Inflammatory macrophage treated with lipopolysaccharide for 1 hour (primary cell): ENCODE data around the gene AKR1D1.
"Not testable (repeated sequence)": the region's sequence is repeated elsewhere in the genome, so short reads cannot be mapped to it uniquely, and the experiment has no call there.

Source experiments
- DNase-seq, 2 donors: peaks; one replicate each; pipeline ENCODE4 v3.0.0-alpha.2; 2020 to 2022

AKR1D1 gene

DNA sequence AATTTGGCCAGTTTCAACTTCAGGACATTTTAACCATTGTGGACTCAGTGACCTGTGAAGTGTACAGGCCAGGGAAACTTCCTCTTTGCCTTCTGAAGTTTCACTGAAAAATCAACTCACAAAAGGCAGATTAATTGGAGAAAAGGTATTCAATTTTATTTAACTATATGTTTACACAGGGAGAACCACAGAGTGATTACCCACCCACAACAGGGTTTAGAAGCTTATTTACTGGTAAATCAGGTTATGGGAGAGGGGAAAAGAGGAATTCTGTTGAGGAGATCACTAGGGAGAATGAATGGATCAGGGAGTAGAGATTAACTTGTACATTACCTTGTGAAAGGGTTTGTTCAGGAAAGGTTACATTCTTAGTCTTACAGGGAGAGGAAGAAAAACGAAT, 1.7 kb upstream of the AKR1D1 start:
- DNase-seq: no peak

DNA sequence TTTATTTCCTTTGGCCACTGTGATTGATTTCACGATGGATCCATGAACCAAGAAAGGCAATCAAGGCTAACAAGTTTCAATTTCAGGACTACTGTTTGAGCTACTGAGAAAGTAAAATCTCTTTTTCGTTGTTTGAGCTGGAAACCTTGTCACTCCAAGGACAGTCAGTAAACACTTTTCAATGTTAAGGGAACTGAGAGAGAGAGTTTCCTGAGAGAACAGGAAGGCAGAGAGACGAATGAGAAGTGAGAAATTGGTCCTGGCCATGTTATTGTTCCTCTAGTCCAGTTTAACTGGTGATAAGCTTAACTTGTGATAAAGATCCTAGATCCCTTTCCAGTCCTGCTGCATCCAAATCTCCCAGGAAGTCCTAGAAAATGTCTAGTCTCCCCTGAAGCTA, 909 bp upstream of the AKR1D1 start:
- no peak for DNase-seq

DNA sequence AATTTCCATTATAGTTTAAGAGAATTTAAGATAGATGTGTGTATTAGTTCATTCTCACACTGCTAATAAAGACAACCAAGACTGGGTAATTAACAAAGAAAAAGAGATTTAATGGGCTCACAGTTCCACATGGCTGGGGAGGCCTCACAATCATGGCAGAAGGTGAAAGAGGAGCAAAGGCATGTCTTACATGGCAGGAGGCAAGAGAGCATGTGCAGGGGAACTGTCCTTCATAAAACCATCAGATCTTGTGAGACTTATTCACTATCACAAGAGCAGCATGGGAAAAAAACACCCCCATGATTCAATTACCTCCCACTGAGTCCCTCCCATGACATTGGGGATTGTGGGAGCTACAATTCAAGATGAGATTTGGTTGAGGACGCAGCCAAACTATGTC, 473 bp upstream of the AKR1D1 start:
- DNase-seq: not testable (repeated sequence)

DNA sequence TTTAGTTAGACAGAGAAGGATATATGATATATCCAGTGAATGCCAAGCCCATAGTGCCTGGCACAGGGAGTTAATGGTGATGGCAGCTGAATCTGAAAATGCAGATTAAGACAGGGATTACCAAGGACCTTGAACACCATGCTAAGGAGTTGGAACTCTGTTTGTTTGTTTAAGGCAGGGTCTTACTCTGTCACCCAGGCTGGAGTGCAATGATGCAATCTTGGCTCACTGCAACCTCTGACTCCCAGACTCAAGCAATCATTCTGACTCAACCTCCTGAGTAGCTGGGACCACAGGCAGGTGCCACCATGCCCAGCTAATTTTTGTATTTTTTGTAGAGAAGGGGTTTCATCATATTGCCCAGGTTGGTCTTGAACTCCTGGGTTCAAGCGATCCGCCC, 1.6 kb downstream of the AKR1D1 start:
- DNase-seq: no peak

DNA sequence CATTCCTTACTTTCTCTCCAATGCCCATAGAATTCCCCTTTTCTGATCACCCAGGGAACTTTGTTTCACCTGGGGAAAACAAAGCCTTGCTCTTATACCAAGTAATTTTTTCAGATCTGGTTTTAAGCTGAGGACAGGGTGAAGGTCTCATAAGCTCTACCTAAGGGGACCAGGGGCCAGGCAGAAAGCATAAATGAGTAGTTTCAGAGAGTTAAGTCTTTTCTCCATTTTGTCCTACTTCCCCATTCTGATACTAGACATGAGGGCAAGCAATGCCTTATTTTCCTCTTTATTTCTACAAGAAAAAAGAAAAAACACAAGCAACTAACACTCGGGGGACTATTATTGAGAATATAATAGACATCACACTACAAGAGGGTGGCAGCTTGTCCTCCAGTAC, 2.9 kb downstream of the AKR1D1 start:
- no peak for DNase-seq

DNA sequence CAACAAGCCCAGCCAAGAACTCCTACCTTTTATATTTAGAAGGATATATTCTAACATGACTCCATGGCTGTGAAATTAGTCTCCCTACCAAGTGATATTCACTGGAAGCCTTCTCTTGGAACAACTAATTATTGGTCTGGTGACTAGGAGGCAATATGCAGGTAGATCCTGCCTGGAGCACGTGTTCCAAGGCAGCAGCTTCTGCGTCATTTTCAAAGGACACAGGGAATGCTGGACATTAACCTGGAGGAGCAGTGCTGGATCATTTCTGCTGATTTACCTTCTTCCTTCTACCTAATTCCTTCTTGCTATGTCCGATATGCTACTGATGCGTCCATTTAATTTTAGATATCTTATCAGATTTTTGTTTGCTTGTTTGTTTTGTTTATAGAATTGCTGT, 5.6 kb downstream of the AKR1D1 start:
- DNase-seq: no peak

DNA sequence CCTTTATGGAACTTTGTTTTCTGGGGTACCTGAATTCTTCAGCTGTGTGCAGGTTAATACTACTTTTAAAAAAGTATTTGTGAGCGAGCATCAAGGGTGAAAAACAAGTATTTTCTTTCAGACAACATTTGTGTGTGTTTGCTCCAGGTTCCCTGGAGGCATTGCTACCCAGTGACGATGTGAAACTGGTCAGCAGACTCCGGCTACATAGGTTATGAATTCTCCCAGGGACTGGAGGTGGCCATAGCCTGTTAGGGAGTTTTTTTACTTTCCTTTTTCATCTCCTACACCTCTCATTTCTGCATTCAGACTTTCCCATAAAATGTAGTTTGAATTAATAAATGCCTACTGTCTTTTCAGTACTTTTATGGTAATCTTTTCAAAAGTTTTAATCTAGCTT, 7.6 kb downstream of the AKR1D1 start:
- DNase-seq: no peak

DNA sequence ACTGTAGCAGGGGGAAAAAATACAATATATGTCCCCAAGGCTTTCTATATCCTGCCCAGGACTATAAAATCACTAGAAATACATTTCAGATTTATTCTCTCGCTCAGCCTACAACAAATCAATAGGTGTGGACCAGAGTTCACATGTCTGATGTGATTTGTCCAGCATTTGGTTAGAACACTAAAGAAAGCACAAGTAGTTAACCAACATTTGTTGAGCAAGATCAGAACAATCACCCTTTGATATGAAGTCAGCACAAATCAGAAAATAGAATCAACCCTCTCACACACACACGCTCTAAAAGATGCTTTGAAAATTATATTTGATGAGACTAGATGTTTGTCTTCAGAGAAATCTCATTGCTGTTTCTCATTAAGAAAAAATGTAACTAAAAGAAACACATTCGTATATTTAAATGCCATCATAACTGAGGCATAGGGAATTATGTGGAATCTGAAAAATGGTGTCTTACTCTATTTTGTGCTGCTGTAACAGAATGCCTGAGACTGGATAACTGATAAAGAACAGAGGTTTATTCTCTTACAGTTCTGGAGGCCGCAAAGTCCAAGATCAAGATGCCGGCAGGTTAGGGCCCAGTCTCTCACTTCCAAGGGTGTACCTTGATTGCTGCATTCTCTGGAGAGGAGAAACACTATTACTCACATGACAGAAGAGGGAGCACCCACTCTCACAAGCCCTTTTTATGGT, 10.5 kb downstream of the AKR1D1 start:
- no peak for DNase-seq

DNA sequence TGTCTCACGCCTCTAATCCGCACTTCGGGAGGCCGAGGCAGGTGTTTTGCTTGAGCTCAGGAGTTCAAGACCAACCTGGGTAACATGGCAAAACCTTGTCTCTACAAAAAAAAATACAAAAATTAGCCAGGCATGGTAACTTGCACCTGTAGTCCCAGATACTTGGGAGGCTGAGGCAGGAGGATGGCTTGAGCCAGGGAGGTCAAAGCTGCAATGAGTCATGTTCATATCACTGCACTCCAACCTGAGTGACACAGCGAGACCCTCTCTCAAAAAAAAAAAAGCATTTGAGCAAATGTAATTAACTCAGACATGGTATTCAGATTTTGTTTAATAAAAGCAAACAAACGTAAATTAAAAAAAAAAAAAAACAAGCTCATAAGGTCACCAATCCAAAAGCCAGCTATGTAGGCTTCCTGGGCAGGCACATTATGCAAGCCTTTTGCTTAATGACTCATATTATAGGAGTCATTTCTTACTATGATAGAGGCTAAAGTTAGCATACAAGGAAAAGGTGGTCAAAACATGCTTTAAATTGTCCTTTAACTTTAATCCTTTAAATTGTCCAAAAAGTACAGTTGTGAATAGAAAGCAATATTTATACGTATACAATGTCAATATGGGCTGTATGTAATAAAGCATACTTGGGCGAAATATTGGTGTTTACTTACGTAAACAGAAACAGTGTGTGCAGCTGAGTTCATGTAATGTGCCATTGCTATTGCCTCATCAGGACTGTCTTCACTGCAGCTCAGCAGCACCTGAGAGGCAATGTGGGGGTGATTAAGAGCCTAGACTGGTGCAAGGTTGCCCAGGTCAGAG, 13.0 kb downstream of the AKR1D1 start:
- peak; percentile 22 to 33 for DNase-seq

DNA sequence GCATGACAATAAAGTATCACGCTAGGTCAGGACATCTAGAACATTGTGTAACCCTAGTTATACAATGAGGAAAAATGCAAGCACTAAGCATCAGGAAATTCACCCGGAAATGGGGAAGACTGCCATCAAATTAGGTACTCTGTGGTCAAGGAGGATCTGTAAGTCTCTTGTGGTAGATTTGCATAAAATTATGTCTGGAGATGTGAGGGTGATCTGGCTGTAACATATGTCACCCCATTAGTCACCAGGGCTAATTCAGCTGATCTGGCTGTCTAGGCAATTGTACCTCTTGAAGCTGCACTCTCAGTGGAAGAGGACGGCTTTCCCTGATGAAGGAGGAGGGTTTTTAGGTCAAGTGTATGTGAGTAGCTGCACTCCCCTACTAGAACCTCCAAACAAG, 14.8 kb downstream of the AKR1D1 start:
- peak; percentile 51 to 76 for DNase-seq

DNA sequence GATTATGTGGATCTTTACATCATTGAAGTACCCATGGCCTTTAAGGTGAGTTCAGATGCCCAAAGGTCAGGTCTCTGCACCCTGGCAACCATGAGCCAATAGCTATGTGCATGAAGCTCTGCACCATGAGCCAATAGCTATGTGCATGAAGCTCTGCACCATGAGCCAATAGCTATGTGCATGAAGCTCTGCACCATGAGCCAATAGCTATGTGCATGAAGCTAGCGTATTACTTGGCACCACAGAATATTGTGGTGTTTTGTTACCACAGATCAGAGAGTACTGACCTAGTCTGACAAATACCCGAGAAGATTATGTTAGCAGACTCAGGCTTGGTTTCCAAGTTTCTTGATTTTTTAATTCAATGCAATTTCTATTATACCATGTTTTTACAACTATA, 15.6 kb downstream of the AKR1D1 start:
- DNase-seq: not testable (repeated sequence)

DNA sequence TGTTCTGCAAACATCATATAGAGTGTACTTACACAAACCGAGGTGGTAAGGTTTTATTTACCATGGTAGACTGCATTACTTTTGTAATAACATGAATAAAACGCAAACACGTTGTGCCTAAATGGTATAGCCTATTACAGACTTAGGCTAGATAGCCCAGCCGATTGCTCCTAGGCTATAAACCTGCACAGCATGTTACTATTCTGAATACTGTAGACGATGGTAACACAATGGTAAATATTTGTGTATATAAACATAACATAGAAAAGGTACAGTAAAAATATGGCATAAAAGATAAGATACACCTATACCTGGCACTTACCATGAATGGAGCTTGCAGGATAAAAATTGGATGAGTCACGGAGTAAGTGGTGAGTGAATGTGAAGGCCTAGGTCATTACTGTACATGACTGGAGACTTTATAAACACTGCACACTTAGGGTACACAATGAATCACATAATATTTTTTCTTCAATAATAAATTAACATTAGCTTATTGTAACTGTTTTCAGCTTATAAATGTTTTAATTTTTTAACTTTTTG, 16.3 kb downstream of the AKR1D1 start:
- no peak for DNase-seq

DNA sequence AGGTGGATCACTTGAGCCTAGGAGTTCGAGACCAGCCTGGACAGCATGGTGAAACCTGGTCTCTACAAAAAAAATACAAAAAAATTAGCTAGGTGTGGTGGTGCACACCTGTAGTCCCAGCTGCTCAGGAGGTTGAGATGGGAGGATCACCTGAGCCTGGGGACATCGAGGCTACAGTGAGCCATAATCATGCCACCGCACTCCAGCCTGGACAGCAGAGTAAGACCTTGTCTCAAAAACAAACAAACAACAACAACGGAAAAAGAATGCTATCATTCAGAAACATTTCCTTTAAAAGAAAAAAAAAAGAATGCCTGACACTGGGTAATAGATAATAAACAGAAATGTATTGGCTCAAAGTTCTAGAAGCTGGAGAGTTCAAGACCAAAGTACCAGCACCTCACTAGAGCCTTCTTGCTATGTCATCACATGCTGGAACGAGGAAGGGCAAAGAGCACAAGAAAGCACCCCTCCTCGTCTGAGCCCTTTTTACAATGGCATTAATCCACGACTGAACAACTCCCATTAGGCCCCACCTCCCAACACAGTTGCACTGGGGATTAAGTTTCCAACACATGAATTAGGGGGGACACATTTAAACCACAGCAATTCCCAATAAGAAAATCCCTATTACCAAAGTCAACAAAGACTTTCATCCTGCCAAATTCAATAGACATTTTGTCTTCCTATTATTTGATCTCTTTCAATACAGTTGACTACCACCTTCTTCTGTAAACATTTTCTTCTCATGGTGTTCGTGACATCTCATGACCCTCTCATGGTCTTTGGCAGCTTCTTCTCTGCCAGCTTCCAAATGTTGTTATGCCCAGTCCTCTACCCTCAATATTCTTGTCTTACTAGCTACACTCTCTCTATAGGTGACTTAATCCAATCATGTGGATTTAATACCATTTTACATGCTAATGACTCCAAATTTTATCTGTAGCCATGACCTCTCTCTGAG, 20.0 kb downstream of the AKR1D1 start:
- DNase-seq: no peak

DNA sequence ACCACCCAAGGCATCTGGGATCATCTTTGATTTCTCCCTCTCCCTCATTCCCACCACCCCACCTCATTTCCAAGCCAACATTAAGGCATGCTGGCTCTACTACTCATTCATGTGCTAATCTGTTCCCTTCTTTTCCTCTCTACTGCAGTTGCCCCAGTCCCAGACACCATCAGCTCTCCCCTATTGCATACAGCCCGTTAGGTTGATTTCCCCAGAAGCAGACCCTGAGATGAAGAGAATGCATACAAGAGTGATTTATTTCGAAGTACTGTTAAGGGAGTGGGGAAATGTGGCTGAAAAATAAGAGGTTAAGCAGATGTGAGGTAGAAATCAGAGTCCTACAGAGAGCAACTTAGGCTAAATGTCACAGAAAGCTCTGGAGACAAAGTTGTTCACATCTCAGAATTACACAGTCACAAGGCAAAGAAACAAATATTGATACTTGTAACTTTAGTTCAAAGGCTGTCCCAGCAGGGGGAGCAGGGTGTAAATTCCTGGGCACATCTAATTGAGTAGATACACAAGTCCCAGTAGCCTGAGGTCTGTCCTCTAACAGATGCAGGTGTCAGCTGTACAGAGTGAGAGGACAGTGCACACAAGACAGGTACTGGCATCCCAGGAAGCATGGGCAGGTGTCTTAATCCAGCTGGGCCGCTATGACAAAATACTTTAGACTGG, 20.9 kb downstream of the AKR1D1 start:
- peak; percentile 28 to 61 for DNase-seq

DNA sequence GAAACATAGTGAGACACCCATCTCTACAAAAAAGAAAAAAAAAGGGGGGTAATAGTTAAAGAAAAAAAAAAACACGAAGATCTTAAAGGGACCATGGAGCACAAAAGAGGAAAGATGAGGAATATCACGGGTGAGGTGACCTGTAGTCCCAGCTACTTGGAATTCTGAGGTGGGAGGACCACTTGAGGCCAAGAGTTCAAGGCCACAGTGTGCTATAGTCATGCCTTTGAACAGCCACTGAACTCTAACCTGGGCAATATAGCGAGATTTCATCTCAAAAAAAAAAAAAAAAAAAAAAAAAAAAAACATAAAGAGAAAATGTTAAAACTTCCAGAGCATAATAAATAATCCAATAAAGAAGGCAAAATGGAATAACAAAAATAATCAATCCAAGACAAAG, 23.6 kb downstream of the AKR1D1 start:
- DNase-seq: no peak

DNA sequence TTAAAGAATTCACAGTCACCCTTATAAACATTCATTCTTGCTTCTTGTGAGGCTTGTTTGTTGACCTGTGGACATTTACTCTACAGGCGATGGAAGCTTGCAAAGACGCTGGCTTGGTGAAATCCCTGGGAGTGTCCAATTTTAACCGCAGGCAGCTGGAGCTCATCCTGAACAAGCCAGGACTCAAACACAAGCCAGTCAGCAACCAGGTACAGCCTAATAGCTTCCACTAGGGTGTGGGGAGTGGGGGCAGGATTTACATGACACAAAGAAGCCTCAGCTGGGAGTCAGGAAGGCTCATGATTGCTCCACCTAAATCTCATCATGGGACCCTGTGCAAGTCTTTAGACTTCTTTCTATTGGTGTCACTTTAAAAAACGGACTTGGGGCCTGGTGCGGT, 29.0 kb downstream of the AKR1D1 start:
- DNase-seq: no peak

DNA sequence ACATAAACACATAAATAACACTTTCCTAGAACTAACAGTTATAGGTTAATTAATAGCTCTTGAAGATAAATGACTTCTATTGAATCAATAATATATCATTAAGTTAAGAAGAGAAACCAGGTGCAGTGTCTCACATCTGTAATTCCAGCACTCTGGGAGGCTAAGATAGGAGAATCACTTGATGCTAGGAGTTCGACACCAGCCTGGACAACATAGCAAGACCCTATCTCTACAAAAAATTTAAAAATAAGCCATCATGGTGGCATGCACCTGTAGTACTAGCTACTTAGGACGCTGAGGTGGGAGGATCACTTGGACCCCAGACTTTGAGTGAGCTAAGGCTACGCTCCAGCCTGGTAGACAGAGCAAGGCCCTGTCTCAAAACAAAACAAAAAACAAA, 38.8 kb downstream of the AKR1D1 start:
- no peak for DNase-seq

DNA sequence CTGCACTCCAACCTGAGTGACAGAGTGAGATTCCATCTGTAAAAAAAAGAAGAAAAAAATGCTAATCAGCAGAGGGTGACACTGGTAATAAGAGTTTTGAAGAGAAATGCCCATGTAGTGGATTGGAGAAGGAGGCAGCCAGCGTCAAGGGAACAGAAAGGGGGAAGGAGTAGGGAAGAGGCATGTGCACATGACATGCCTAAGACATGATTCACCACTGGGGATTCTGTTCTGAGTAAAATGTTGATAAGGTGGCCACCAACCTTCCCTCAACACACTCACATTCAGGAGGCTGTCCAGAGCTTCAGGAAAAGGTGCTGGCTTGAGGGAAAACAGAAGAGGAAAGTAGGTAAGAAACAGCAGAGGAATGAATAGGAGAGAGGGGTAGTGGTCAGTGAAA, 39.9 kb downstream of the AKR1D1 start:
- DNase-seq: peak; percentile 31 to 50

DNA sequence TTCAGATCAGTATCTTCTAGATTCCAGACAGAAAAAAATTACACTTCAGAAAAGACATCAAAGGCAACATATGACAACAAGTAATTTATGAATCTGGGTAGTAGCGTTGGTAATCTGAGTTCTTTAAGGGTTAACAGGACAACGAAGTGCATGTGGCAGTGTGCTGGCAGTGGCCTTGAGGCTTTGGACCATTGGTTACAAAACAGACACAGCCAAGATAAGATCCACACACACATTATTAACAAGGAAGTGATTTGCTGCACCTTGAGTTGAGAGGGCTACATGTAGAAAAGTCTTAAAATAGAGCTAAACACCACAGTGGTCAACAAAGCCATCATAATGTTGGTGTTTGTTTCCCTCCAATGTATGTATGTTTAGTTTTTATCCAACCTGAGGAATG, 40.6 kb downstream of the AKR1D1 start:
- DNase-seq: no peak

DNA sequence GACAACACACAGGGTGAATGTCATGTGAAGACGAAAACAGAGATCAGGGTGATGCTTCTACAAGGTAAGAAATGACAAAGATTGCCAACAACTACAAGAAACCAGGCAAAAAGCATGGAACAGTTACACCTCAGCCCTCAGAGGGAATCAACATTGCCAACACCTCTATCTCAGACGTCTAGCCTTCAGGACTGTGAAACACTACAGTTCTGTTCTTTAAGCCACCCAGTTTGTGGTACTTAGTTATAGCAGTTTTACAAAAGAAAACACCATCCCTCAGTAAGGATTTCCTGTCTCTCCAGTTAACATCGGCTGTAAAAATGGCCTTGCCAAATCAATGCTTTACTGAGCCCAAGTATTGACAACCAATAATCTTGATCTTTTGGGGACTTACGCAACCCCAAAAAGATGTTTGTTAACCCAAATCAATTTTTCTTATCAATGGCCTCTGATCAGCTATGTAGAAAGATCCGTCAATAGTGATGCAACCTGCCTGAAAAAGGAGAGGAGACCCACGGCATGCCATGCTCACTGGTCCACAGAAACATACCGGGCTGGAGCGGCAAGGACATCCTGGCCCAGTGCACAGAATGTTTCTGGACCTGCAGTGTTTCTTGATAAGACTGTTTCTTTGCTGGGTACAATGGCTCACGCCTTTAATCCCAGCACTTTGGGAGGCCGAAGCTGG, 44.0 kb downstream of the AKR1D1 start:
- DNase-seq: no peak

DNA sequence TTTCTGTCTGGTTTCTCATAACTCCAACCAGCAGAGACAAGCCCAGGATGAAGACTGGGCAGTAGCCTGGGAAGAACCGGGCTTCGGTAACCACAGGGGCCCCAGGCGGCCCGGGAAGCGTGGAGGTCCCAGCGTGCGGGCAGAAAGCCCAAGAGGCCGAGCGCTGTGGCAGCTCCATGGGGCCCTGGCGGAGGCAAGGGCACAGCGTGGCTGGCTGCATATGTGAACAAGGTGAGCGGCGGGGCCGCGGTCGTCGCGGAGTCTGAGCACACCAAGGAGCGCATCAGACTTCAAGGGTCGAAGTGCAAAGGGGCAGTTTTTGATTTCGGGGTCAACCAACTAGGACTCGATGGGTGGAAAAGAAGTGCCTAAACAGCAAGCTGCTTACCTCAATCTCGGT, 45.9 kb downstream of the AKR1D1 start:
- no peak for DNase-seq

DNA sequence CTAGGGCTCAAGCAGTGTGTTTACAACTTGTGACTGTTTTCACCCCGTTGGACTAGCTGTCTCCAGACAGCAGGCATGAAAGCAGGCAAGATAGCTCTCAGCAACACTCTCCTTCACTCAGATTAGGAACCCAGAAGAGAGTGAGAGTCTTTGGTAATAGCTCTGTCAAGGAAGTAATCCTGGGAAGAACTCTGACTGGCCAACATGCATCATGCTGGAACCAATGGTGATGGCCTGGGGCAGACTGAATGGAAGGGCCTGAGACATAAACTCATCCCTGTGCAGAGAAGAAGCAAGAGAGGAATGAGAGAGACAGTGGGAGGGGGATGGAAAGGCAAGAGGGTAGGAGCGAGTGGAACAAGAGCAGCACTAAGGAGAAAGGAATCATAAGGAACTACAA, 48.9 kb downstream of the AKR1D1 start:
- DNase-seq: peak; percentile 20 to 29
